KMS-11 (cell line): ENCODE measurements around the gene DDN.

Experiments used
- H2AFZ ChIP-seq: fragments of 200-600 bp; sonication (generic); 2 replicates; pipeline ENCODE4 v1.6.1; 2016; ENCODE audit warnings: antibody characterized with exemption, mixed run types, low read depth
- H3K27ac ChIP-seq: fragments of 200-600 bp; sonication (generic); 2 replicates; pipeline ENCODE4 v1.6.1; 2016; ENCODE audit warnings: mild to moderate bottlenecking, mixed run types
- H3K27me3 ChIP-seq: fragments of 200-600 bp; sonication (generic); 2 replicates; pipeline ENCODE4 v1.6.1; 2017; ENCODE audit warnings: mild to moderate bottlenecking, low read depth, mixed run types, moderate library complexity; ENCODE audit not compliant: insufficient read depth
- H3K36me3 ChIP-seq: fragments of 200-600 bp; sonication (generic); 2 replicates; pipeline ENCODE4 v1.6.1; 2017; ENCODE audit warnings: mild to moderate bottlenecking, mixed run types; ENCODE audit not compliant: insufficient read depth
- H3K4me1 ChIP-seq: fragments of 200-600 bp; sonication (generic); 2 replicates; pipeline ENCODE4 v1.6.1; 2016; ENCODE audit warnings: mild to moderate bottlenecking, low read depth, mixed run types; ENCODE audit not compliant: poor library complexity, severe bottlenecking
- H3K4me2 ChIP-seq: fragments of 200-600 bp; sonication (generic); 2 replicates; pipeline ENCODE4 v1.7.0; 2016; ENCODE audit warnings: mild to moderate bottlenecking, mixed run types
- H3K4me3 ChIP-seq: fragments of 200-600 bp; sonication (generic); IDR thresholded peaks from 2 replicates; pipeline ENCODE4 v1.6.1; 2017; ENCODE audit warnings: low read depth, low read length, mixed read lengths; ENCODE audit not compliant: insufficient read depth
- H3K79me2 ChIP-seq: fragments of 200-600 bp; sonication (generic); 2 replicates; pipeline ENCODE4 v1.6.1; 2016; ENCODE audit warnings: low read depth, mixed run types; ENCODE audit not compliant: insufficient read depth
- H3K9ac ChIP-seq: fragments of 200-600 bp; sonication (generic); 2 replicates; pipeline ENCODE4 v1.6.1; 2016; ENCODE audit warnings: mild to moderate bottlenecking, mixed run types
- H4K20me1 ChIP-seq: fragments of 200-600 bp; sonication (generic); 2 replicates; pipeline ENCODE4 v1.6.1; 2016; ENCODE audit warnings: mild to moderate bottlenecking, mixed run types; ENCODE audit not compliant: insufficient read depth
- CTCF ChIP-seq: fragments of 200-600 bp; sonication (generic); conservative IDR thresholded peaks from 2 replicates; pipeline ENCODE4 v1.6.1; 2017; ENCODE audit warnings: low read depth, mild to moderate bottlenecking, antibody characterized with exemption, low read length, moderate library complexity, mixed read lengths

The DDN gene

GRCh38 chr12:48958049-48958388 is 41.2 kb downstream of the DDN start:
- no peak overlapping the region for H3K4me3 ChIP-seq
- peak overlapping the region; percentile 53; the same call in 1 of the 2 replicates for H3K9ac ChIP-seq

GRCh38 chr12:48957141-48958048 is 41.8 kb downstream of the DDN start, which contains the start of gene ARF3:
ARF3 (minus strand) TSS chr12:48957487; CDS start chr12:48941095, 16,392 bp downstream.
- Histone ChIP-seq H3K4me1 (peaks cover 47% of the 10 kb centered on the region), H3K4me2 (peak within 1 kb of the TSS; percentile 99), H4K20me1 (no peaks in the 10 kb centered on the region), H3K36me3 (no peaks in the 10 kb centered on the region), H3K9ac (peak within 1 kb of the TSS; percentile 53), H3K79me2 (peaks cover 46% of the 10 kb centered on the region), H3K4me3 (no peak within 1 kb of the TSS), H2AFZ (peak within 1 kb of the TSS; percentile 80), H3K27ac (no peak within 1 kb of the TSS; the same call in 1 of the 2 replicates), H3K27me3 (no peaks in the 10 kb centered on the region)
- TF ChIP-seq CTCF = no peak

More at GRCh38 chr12:48958049-48958388, 41.2 kb downstream of the DDN start:
- TF ChIP-seq CTCF = no peak
- Histone ChIP-seq H3K27ac (no peak overlapping the region; the same call in 1 of the 2 replicates), H3K27me3 (no peaks in the 10 kb centered on the region), H2AFZ (peak overlapping the region; percentile 80), H3K36me3 (no peaks in the 10 kb centered on the region), H3K79me2 (peaks cover 39% of the 10 kb centered on the region), H3K4me1 (peaks cover 41% of the 10 kb centered on the region), H4K20me1 (no peaks in the 10 kb centered on the region), H3K4me2 (peak overlapping the region; percentile 99)

GRCh38 chr12:48956279-48957140 is 42.7 kb downstream of the DDN start:
- Histone ChIP-seq H4K20me1 (no peaks in the 10 kb centered on the region), H3K4me3 (no peak overlapping the region), H3K9ac (peak overlapping the region; percentile 53), H2AFZ (peak overlapping the region; percentile 80), H3K79me2 (peaks cover 51% of the 10 kb centered on the region), H3K27me3 (no peaks in the 10 kb centered on the region), H3K27ac (no peak overlapping the region), H3K36me3 (no peaks in the 10 kb centered on the region), H3K4me2 (peak overlapping the region; percentile 99), H3K4me1 (peaks cover 49% of the 10 kb centered on the region)
- no peak for TF ChIP-seq CTCF

- Histone ChIP-seq H3K27ac (no peak overlapping the region), H3K4me3 (no peak overlapping the region), H3K79me2 (peaks cover 62% of the 10 kb centered on the region), H3K4me1 (peaks cover 49% of the 10 kb centered on the region), H3K9ac (no peak overlapping the region), H4K20me1 (no peaks in the 10 kb centered on the region), H3K27me3 (no peaks in the 10 kb centered on the region), H3K4me2 (no peak overlapping the region; the same call in 1 of the 2 replicates), H3K36me3 (no peaks in the 10 kb centered on the region), H2AFZ (no peak overlapping the region)
- TF ChIP-seq CTCF = no peak
Measured at GRCh38 chr12:48954841-48955501, 44.2 kb downstream of the DDN start.
